ENCODE measurements around the gene FRMD4B. TPM values are rescaled to one million over a fixed set of nuclear protein-coding genes. Genes with fewer than 3 reads are reported as not detected.

The FRMD4B gene
- total and polyA plus RNA-seq, 5 donors = 8.8 to 42.1 (median 29.4) TPM

- no peaks in the 10 kb centered on the region for H3K9me3 ChIP-seq (ENCODE audit: control insufficient read depth, low read length)
- 66% methylated on average over 8 of the region's 8 CpGs for WGBS
- H3K4me3 ChIP-seq (ENCODE audit: low read length) = no peak overlapping the region
- no peaks in the 10 kb centered on the region for H3K27me3 ChIP-seq (ENCODE audit: control insufficient read depth, insufficient read depth)
- intact Hi-C loops (cut with DNase I) = no loop called here
- DNase-seq = no peak
- H3K27ac ChIP-seq (ENCODE audit: low read length) = peak overlapping the region; percentile 9
- ATAC-seq = peak; percentile 73
- no peaks in the 10 kb centered on the region for H3K4me1 ChIP-seq (ENCODE audit: control insufficient read depth, insufficient read depth, low read length)
Measured at GRCh38 chr3:69204315-69204957, 181.5 kb downstream of the FRMD4B start.

DNA sequence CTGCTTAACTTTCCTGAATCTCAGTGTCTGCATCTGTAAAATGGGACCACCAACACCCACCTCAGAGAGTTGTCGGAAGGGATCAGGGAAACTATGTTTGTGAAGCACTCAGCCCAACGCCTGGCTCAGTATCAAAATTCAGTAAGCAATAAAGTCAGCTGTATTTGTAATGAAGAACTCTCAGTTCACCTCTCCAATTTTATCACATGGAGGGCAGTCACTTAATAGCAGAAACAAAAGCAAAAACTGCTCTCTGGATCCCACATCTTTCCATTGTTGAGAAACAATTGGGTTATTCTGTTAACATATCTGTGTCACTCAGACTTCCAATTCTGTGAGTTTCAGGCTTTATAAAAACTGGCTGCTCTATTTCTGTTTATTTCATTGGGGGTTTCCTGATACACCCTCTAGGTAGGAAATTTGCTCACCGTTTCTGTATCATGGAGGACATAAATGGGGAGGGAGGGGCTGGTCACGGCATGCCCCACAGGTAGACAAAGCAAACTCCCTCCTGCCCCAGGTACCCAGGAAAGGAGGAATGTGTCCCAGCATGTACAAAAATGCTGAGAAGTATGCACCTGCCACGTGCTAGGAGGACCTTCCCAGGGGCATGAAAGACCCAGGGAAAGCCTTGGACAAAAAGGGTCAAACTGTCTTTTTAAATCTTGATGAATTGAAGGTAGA, 182.1 kb downstream of the FRMD4B start:
- Histone ChIP-seq H3K27me3 (ENCODE audit: control insufficient read depth, insufficient read depth) (no peaks in the 10 kb centered on the region), H3K9me3 (ENCODE audit: control insufficient read depth, low read length) (no peaks in the 10 kb centered on the region), H3K27ac (ENCODE audit: low read length) (no peak overlapping the region), H3K4me1 (ENCODE audit: control insufficient read depth, insufficient read depth, low read length) (no peaks in the 10 kb centered on the region), H3K4me3 (ENCODE audit: low read length) (no peak overlapping the region)
- 74% methylated on average over 5 of the region's 5 CpGs for WGBS
- DNase-seq = no peak
- intact Hi-C loops (cut with DNase I) = no loop called here
- peak in 1 of 2 donors; percentile 6 for ATAC-seq

- no peak for ATAC-seq
- H3K4me1 ChIP-seq (ENCODE audit: control insufficient read depth, insufficient read depth, low read length) = no peaks in the 10 kb centered on the region
- no peak overlapping the region for H3K27ac ChIP-seq (ENCODE audit: low read length)
- H3K9me3 ChIP-seq (ENCODE audit: control insufficient read depth, low read length) = no peaks in the 10 kb centered on the region
- H3K27me3 ChIP-seq (ENCODE audit: control insufficient read depth, insufficient read depth) = no peaks in the 10 kb centered on the region
- no peak for DNase-seq
- 81% methylated on average over 10 of the region's 10 CpGs for WGBS
- no peak overlapping the region for H3K4me3 ChIP-seq (ENCODE audit: low read length)
- intact Hi-C loops (cut with DNase I) = no loop called here
Measured at GRCh38 chr3:69201658-69202057, 184.2 kb downstream of the FRMD4B start.

DNA sequence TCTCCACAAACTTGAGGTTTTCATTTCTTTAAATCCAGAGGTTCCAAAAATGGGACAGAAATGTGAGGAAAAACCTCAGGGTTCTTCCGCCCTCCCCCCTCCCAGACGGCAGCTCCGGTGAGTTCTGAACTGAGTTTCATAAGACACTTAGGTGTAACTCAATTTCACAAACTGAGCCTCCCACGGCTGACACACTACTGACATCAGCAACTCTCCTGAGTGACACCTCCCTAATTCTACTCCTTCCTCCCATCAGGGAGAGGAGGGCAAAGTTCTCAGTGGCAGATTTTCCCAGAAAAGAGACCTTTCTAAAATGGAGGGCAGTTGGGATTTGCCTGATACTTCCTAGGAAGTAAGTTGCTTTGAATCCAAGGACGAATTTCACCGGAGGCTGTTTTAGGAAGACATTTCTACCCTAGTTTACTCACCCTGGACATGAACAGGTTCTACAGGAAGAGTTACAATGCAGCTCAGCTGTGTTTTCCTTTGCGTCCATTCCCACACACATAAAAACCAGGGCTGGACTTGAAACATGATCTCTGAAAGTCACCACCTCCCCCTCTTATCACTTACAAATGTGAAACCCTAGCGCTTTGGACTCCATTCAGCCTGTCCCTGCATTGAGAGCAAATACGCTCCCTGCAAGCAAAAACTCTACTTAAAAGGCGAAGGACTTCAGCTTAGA, 185.4 kb downstream of the FRMD4B start:
- no peaks in the 10 kb centered on the region for H3K4me1 ChIP-seq (ENCODE audit: control insufficient read depth, insufficient read depth, low read length)
- peak overlapping the region; percentile 55 for H3K4me3 ChIP-seq (ENCODE audit: low read length)
- no peaks in the 10 kb centered on the region for H3K27me3 ChIP-seq (ENCODE audit: control insufficient read depth, insufficient read depth)
- no peaks in the 10 kb centered on the region for H3K9me3 ChIP-seq (ENCODE audit: control insufficient read depth, low read length)
- ATAC-seq = peak; percentile 79 to 84
- peak overlapping the region; percentile 87 for H3K27ac ChIP-seq (ENCODE audit: low read length)
- DNase-seq = no peak
- intact Hi-C loops (cut with DNase I) = no loop called here
- WGBS = 34% methylated on average over 10 of the region's 10 CpGs

GRCh38 chr3:69199942-69200341, 185.9 kb downstream of the FRMD4B start:
- Histone ChIP-seq H3K4me3 (ENCODE audit: low read length) (peak overlapping the region; percentile 55), H3K9me3 (ENCODE audit: control insufficient read depth, low read length) (no peaks in the 10 kb centered on the region), H3K27me3 (ENCODE audit: control insufficient read depth, insufficient read depth) (no peaks in the 10 kb centered on the region), H3K27ac (ENCODE audit: low read length) (no peak overlapping the region), H3K4me1 (ENCODE audit: control insufficient read depth, insufficient read depth, low read length) (no peaks in the 10 kb centered on the region)
- no peak for ATAC-seq
- no peak for DNase-seq
- intact Hi-C loops (cut with DNase I) = no loop called here
- 56% methylated on average over 6 of the region's 6 CpGs for WGBS

DNA sequence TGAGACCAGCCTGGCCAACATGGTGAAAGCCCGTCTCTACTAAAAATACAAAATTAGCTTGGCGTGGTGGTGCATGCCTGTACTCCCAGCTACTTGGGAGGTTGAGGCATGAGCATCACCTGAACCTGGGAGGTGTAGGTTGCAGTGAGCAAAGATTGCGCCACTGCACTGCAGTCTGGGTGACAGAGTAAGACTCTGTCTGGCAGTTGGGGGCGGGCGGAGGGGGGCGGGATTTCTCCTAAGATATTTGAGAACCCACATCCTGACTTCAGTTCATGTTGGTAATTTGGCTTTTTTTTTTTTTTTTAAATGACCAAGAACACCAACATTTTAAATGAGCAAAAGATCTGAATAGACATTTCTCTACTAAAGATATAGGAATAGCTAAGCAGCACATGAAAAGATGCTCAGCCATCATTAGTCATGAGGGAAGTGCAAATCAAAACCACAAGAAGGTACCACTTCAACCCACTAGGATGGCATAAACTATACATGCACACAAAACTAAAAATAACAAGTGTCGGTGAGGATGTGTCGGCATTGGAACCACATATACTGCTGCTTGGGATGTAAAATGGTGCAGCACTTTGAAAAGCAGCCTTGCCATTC, 187.9 kb downstream of the FRMD4B start:
- Histone ChIP-seq H3K9me3 (ENCODE audit: control insufficient read depth, low read length) (no peaks in the 10 kb centered on the region), H3K27me3 (ENCODE audit: control insufficient read depth, insufficient read depth) (no peaks in the 10 kb centered on the region), H3K4me3 (ENCODE audit: low read length) (no peak overlapping the region), H3K27ac (ENCODE audit: low read length) (no peak overlapping the region), H3K4me1 (ENCODE audit: control insufficient read depth, insufficient read depth, low read length) (no peaks in the 10 kb centered on the region)
- intact Hi-C loops (cut with DNase I) = no loop called here
- ATAC-seq (no peak), DNase-seq (no peak)
- whole genome bisulfite sequencing = 86% methylated on average over 8 of the region's 8 CpGs

DNA sequence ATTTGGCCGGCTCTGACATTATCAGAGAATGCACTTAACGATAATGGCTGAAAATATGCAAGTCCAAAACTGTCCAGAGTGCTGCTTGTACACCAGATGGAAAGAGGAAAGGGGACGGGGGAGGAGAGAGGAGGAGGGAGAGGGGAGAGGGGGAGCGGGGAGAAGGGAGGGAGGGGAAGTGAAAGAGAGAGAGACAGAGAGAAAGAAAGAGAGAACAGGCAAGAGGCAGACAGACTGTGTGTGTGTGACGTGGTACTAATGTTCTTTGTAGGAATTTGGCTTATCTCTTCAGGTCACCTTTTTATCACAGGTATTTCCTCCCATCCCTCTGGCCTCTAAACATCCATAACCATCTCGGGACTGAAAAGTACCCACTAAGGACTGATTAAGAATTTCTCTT, 188.4 kb downstream of the FRMD4B start:
- no peak overlapping the region for H3K4me3 ChIP-seq (ENCODE audit: low read length)
- H3K4me1 ChIP-seq (ENCODE audit: control insufficient read depth, insufficient read depth, low read length) = no peaks in the 10 kb centered on the region
- no peaks in the 10 kb centered on the region for H3K27me3 ChIP-seq (ENCODE audit: control insufficient read depth, insufficient read depth)
- no peak for DNase-seq
- no peaks in the 10 kb centered on the region for H3K9me3 ChIP-seq (ENCODE audit: control insufficient read depth, low read length)
- no peak for ATAC-seq
- intact Hi-C loops (cut with DNase I) = no loop called here
- no peak overlapping the region for H3K27ac ChIP-seq (ENCODE audit: low read length)
- WGBS = 44% methylated on average over 6 of the region's 6 CpGs

DNA sequence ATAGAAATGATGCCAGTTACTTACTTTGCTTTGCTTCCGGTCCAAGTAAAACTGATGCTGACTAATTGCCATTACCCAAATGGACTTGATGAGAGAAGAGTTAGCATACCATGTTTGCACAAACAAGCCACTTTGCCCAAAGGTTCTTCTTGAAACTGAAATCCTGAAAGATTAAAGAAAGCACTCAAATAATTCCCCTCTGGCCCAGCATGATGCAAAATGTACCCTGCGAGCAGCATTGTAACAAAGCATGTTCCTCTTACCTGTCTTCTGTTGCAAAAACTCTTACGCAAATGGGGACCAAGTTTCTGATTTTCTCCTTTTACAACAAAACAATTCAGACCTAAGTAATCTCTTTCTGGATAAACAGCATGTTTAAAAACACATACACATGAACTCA, 189.0 kb downstream of the FRMD4B start:
- Histone ChIP-seq H3K9me3 (ENCODE audit: control insufficient read depth, low read length) (no peaks in the 10 kb centered on the region), H3K4me1 (ENCODE audit: control insufficient read depth, insufficient read depth, low read length) (no peaks in the 10 kb centered on the region), H3K27me3 (ENCODE audit: control insufficient read depth, insufficient read depth) (no peaks in the 10 kb centered on the region), H3K4me3 (ENCODE audit: low read length) (no peak overlapping the region), H3K27ac (ENCODE audit: low read length) (no peak overlapping the region)
- ATAC-seq (no peak), DNase-seq (no peak)
- 93% methylated on average over 3 of the region's 3 CpGs for WGBS
- intact Hi-C loops (cut with DNase I) = no loop called here

DNA sequence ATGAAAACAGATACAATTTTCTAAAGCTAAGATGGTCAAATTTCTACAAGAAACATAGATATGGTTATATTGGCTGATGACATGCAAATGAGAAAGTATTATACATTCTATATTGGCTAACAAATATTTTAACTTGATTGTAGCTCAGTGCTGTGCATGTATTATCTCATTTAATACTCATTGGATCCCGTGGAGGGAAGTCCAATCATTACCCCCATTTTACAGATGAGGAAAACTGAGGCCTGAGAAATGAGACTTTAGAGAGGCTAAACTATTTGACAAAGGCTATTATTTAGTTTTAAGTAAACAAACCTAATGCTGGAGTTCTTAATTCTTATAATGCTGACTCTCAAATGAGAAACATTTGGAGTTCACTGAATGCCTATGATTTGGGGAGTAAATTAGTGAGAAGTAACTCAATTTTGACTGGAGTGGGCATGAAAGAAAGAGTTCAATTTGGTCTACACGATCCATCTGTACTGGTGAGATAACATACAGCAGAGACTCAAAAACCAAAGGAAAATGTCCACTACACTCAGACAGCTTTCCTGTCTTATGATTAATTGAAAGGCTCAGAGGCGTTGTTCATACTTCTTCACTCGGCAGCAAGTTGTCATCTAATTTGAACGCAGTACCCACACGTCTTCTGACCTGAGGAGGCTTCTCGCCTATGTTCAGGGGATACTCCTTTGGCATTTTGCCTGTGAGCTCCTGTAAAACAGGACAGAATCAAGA, 191.3 kb downstream of the FRMD4B start:
- 58% methylated on average over 7 of the region's 7 CpGs for WGBS
- Histone ChIP-seq H3K27me3 (ENCODE audit: control insufficient read depth, insufficient read depth) (no peaks in the 10 kb centered on the region), H3K9me3 (ENCODE audit: control insufficient read depth, low read length) (no peaks in the 10 kb centered on the region), H3K4me1 (ENCODE audit: control insufficient read depth, insufficient read depth, low read length) (no peaks in the 10 kb centered on the region), H3K27ac (ENCODE audit: low read length) (no peak overlapping the region), H3K4me3 (ENCODE audit: low read length) (no peak overlapping the region)
- DNase-seq (no peak), ATAC-seq (no peak)
- intact Hi-C loops (cut with DNase I) = no loop called here

- DNase-seq = no peak
- no peak overlapping the region for H3K4me3 ChIP-seq (ENCODE audit: low read length)
- intact Hi-C loops (cut with DNase I) = no loop called here
- no peak for ATAC-seq
- 75% methylated on average over 3 of the region's 3 CpGs for WGBS
- H3K27ac ChIP-seq (ENCODE audit: low read length) = no peak overlapping the region
- H3K9me3 ChIP-seq (ENCODE audit: control insufficient read depth, low read length) = no peaks in the 10 kb centered on the region
- H3K4me1 ChIP-seq (ENCODE audit: control insufficient read depth, insufficient read depth, low read length) = no peaks in the 10 kb centered on the region
- H3K27me3 ChIP-seq (ENCODE audit: control insufficient read depth, insufficient read depth) = no peaks in the 10 kb centered on the region
Measured at GRCh38 chr3:69193749-69194148, 192.1 kb downstream of the FRMD4B start.

DNA sequence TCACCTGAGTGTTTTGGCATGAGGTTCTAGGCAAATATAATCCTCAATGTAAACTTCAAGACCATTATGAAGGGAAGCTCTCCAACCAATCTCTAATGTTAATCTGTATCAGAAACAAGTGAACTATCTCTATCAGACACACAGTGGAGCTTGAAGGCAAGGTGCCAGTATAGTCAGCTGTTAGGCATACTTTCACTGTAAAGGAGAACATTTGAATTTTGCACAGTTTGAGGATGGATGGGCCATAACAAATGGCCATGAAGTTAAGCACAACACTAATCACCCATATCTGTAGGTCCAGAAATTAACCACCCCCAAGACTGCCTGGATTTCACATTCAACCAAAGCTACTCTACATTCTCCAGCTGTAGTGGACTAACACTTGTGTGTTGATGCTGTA, 194.4 kb downstream of the FRMD4B start:
- no peak for ATAC-seq
- Histone ChIP-seq H3K4me3 (ENCODE audit: low read length) (no peak overlapping the region), H3K27me3 (ENCODE audit: control insufficient read depth, insufficient read depth) (no peaks in the 10 kb centered on the region), H3K9me3 (ENCODE audit: control insufficient read depth, low read length) (no peaks in the 10 kb centered on the region), H3K4me1 (ENCODE audit: control insufficient read depth, insufficient read depth, low read length) (no peaks in the 10 kb centered on the region), H3K27ac (ENCODE audit: low read length) (no peak overlapping the region)
- intact Hi-C loops (cut with DNase I) = no loop called here
- no peak for DNase-seq
